Left ventricle myocardium inferior (tissue), 1 donor: ENCODE results near the gene CHPF. TPM values are rescaled to one million over a fixed set of nuclear protein-coding genes. Genes with fewer than 3 reads are reported as not detected.

Source experiments
- DNase-seq: peaks from one replicate; pipeline ENCODE4 v3.0.0-alpha.2; 2020
- H3K27ac ChIP-seq: fragments of 200-600 bp; replicated peaks from 2 replicates; pipeline ENCODE4 v1.8.0; 2021
- H3K27me3 ChIP-seq: fragments of 200-600 bp; 2 replicates; pipeline ENCODE4 v1.8.0; 2021; ENCODE audit warnings: low read depth
- H3K36me3 ChIP-seq: fragments of 200-600 bp; 2 replicates; pipeline ENCODE4 v1.8.0; 2021
- H3K4me1 ChIP-seq: fragments of 200-600 bp; 2 replicates; pipeline ENCODE4 v1.8.0; 2021
- H3K4me3 ChIP-seq: fragments of 200-600 bp; 2 replicates; pipeline ENCODE4 v1.8.0; 2021; ENCODE audit warnings: mild to moderate bottlenecking, moderate library complexity
- H3K9me3 ChIP-seq: fragments of 200-600 bp; replicated peaks from 2 replicates; pipeline ENCODE4 v1.8.0; 2021
- intact Hi-C: fragments of 100-400 bp; cut with micrococcal nuclease; formaldehyde crosslinking; loops from one replicate; pipeline ENCODE4 v1.11.0; 2022
- microRNA-seq: library from miRNA; unstranded; fragments of <30 nt; microRNA quantifications from one replicate; pipeline ENCODE4 v1.2.0, GENCODE V29; 2020
- total RNA-seq: library from RNA; stranded (reverse); fragmentation: NEBNext Ultra II Directional; extraction: Animal tissue kit (Norgen Biotek cat#: 25700); gene quantifications from one replicate; pipeline ENCODE4 v1.2.1, GENCODE V29; 2021
- TF ChIP-seq, protein P1 (sequence below): fragments of 200-600 bp; IDR thresholded peaks from 2 replicates; pipeline ENCODE4 v1.8.0; 2021; ENCODE audit warnings: antibody characterized with exemption, mild to moderate bottlenecking, borderline replicate concordance
- donor health status: DM: no; HTN: yes; CAD: no; lungs with severe emphysema.

The CHPF gene
- total RNA-seq, 1 donor from 2014 or later: 104 TPM

DNA sequence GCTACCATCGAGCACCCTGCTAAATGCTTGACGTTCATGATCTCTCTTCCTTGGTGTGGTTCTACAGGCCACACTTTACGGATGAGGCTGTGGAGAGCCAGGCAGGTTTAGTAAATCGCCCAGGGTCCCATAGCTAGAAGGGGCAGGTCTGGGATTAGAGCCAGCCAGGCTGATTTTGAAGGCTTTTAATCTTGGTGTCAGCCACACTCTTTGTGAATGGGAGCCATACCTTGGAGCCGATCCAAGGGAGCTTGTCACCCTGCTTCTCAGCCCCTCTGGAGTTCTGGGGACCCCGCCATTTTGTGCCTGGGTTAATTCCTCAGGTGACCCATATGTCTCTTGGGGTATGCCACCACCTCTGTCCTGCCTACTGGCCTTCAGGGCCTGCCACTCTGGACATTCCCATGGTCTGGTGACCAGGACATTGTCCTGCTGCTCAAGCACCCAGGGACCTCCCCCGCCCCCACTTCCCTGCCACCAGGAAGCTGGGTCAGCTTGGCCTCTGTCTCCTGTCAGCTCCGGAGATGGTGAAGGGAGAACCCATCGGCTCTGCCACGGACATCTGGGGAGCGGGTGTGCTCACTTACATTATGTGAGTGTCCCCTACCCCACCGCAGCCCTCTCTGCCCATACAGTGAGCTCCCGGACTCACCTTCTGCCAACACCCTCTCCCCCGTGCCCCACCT is 52.2 kb downstream of the CHPF start:
- no peak for DNase-seq
- intact Hi-C loops: no loop called here
- H3K36me3 ChIP-seq: peaks cover 13% of the 10 kb centered on the region

GRCh38 chr2:219490600-219491130 is 52.9 kb downstream of the CHPF start:
- intact Hi-C loops: no loop called here
- DNase-seq: no peak
- peak overlapping the region; percentile 51 for H3K27ac ChIP-seq
- H3K9me3 ChIP-seq: no peaks in the 10 kb centered on the region
- H3K4me1 ChIP-seq: peaks cover 52% of the 10 kb centered on the region
- H3K27me3 ChIP-seq: peaks cover 67% of the 10 kb centered on the region
- TF ChIP-seq, protein P1, sequence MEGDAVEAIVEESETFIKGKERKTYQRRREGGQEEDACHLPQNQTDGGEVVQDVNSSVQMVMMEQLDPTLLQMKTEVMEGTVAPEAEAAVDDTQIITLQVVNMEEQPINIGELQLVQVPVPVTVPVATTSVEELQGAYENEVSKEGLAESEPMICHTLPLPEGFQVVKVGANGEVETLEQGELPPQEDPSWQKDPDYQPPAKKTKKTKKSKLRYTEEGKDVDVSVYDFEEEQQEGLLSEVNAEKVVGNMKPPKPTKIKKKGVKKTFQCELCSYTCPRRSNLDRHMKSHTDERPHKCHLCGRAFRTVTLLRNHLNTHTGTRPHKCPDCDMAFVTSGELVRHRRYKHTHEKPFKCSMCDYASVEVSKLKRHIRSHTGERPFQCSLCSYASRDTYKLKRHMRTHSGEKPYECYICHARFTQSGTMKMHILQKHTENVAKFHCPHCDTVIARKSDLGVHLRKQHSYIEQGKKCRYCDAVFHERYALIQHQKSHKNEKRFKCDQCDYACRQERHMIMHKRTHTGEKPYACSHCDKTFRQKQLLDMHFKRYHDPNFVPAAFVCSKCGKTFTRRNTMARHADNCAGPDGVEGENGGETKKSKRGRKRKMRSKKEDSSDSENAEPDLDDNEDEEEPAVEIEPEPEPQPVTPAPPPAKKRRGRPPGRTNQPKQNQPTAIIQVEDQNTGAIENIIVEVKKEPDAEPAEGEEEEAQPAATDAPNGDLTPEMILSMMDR: no peak
- H3K4me3 ChIP-seq: no peak overlapping the region
- H3K36me3 ChIP-seq: peaks cover 13% of the 10 kb centered on the region

More for the DNA sequence above, 52.2 kb downstream of the CHPF start:
- TF ChIP-seq, protein P1: no peak
- H3K4me3 ChIP-seq: no peak overlapping the region
- H3K4me1 ChIP-seq: peaks cover 52% of the 10 kb centered on the region
- H3K27me3 ChIP-seq: peaks cover 67% of the 10 kb centered on the region
- H3K27ac ChIP-seq: peak overlapping the region; percentile 51
- H3K9me3 ChIP-seq: no peaks in the 10 kb centered on the region

GRCh38 chr2:219490186-219490585 is 53.4 kb downstream of the CHPF start:
- Histone ChIP-seq H3K27ac (peak overlapping the region; percentile 30), H3K4me3 (no peak overlapping the region), H3K4me1 (peaks cover 51% of the 10 kb centered on the region), H3K36me3 (peaks cover 13% of the 10 kb centered on the region), H3K27me3 (peaks cover 69% of the 10 kb centered on the region), H3K9me3 (no peaks in the 10 kb centered on the region)
- no peak for DNase-seq
- intact Hi-C loops: no loop called here
- TF ChIP-seq, protein P1: peak; percentile 18

GRCh38 chr2:219489315-219489714 is 54.3 kb downstream of the CHPF start:
- H3K4me3 ChIP-seq: no peak overlapping the region
- intact Hi-C loops: no loop called here
- H3K27me3 ChIP-seq: peaks cover 78% of the 10 kb centered on the region
- TF ChIP-seq, protein P1: no peak
- peaks cover 19% of the 10 kb centered on the region for H3K36me3 ChIP-seq
- H3K9me3 ChIP-seq: no peaks in the 10 kb centered on the region
- H3K27ac ChIP-seq: peak overlapping the region; percentile 33
- H3K4me1 ChIP-seq: peaks cover 52% of the 10 kb centered on the region
- DNase-seq: no peak

Small RNAs within 50 kb of the gene (microRNA-seq; reads per million reads assigned to microRNA genes)
- gene MIR3132: 5.0 reads per million, percentile 13 among the genes with 10 or more reads in this experiment

Other genes starting within 250 kb of the CHPF start
- gene PTPRN, start 234.4 kb downstream of the CHPF start, total RNA-seq: 0.11 TPM
- gene RESP18, start 211.1 kb downstream of the CHPF start, total RNA-seq: not detected
- 73.0 TPM for gene DNPEP, start 155.9 kb downstream of the CHPF start, total RNA-seq
- 15,954 TPM for gene DES, start 125.4 kb downstream of the CHPF start, total RNA-seq
- gene SPEG, start 109.0 kb downstream of the CHPF start, total RNA-seq: 145 TPM
- 22.0 TPM for gene GMPPA, start 44.9 kb downstream of the CHPF start, total RNA-seq
- not detected for gene ASIC4, start 29.3 kb downstream of the CHPF start, total RNA-seq
- 2.5 TPM for gene TMEM198, start 219 bp upstream of the CHPF start, total RNA-seq
- 208 TPM for gene OBSL1, start 27.7 kb upstream of the CHPF start, total RNA-seq
- 2.4 TPM for gene INHA, start 28.5 kb upstream of the CHPF start, total RNA-seq
- 15.9 TPM for gene STK11IP, start 54.0 kb upstream of the CHPF start, total RNA-seq
- 426 TPM for gene SLC4A3, start 83.8 kb upstream of the CHPF start, total RNA-seq